ENCODE results near the gene GZMM.

GZMM gene

DNA sequence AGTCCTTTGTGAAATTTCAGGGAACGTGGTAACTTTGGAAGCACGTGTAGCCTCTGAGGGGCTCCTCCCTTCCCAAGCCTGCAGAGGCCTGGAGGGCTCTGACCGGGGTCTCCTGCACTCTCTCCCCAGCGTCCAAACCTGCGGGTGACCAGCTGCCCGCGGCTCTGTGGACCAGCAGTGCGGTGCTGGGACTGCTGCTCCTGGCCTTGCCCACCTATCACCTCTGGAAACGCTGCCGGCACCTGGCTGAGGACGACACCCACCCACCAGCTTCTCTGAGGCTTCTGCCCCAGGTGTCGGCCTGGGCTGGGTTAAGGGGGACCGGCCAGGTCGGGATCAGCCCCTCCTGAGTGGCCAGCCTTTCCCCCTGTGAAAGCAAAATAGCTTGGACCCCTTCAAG lies 39.2 kb upstream of the GZMM start:
- Histone ChIP-seq H3K4me1 (ENCODE audit: control insufficient read depth, insufficient read depth, low read length) (peaks cover 9% of the 10 kb centered on the region), H3K4me3 (ENCODE audit: low read length) (no peak overlapping the region), H3K27me3 (ENCODE audit: control insufficient read depth, insufficient read depth, low read length) (peaks cover 3% of the 10 kb centered on the region), H3K27ac (ENCODE audit: low read depth, low read length) (no peak overlapping the region), H3K9ac (ENCODE audit: low read length) (no peak overlapping the region), H3K36me3 (ENCODE audit: control insufficient read depth, insufficient read depth, low read length) (no peaks in the 10 kb centered on the region)

DNA sequence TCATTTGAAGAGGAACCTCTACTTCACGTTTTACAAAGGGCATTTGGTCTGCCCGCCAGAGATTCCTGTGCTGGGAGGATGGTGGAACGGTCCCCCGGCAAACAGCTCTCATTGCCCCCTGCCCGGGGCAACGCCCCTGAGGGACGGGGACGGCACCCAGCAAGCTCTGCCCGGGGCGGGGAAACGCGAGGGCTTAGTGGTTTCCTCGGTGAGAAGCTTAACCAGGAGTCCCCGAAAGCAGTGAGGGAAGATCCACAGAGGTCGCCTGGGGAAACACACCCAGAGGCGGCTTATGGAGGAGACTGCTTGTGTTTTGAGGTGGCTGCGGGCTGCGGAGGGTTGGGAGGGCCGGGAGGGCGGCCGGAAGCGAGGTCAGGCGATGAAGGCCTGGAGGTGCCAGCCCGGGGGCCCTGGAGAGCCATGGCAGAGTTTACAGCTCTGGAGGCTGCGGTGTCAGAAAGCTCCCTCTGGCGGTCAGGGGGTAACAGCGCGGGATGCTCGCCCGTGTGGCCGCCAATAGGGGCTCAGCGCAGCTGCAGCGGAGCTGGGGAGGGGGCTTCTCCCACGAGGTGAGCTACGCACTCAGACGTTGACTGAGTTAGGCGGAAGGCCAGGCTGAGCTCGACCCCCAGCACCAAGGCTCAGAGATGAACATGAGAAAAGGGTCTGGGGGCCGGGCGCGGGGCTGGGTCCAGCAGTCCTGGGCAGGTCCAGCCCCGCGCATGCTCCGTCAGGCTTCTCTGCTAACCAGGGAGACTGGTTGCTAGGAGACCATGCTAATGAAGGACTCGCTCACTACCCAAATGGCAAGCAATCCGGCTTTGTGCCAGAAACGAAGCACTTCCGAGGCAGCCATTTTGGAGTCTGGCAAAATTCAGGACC lies 37.2 kb upstream of the GZMM start:
- Histone ChIP-seq H3K27ac (ENCODE audit: low read depth, low read length) (peak overlapping the region; percentile 81), H3K36me3 (ENCODE audit: control insufficient read depth, insufficient read depth, low read length) (no peaks in the 10 kb centered on the region), H3K9ac (ENCODE audit: low read length) (peak overlapping the region; percentile 69), H3K4me1 (ENCODE audit: control insufficient read depth, insufficient read depth, low read length) (peaks cover 13% of the 10 kb centered on the region), H3K27me3 (ENCODE audit: control insufficient read depth, insufficient read depth, low read length) (no peaks in the 10 kb centered on the region), H3K4me3 (ENCODE audit: low read length) (peak overlapping the region; percentile 89)

DNA sequence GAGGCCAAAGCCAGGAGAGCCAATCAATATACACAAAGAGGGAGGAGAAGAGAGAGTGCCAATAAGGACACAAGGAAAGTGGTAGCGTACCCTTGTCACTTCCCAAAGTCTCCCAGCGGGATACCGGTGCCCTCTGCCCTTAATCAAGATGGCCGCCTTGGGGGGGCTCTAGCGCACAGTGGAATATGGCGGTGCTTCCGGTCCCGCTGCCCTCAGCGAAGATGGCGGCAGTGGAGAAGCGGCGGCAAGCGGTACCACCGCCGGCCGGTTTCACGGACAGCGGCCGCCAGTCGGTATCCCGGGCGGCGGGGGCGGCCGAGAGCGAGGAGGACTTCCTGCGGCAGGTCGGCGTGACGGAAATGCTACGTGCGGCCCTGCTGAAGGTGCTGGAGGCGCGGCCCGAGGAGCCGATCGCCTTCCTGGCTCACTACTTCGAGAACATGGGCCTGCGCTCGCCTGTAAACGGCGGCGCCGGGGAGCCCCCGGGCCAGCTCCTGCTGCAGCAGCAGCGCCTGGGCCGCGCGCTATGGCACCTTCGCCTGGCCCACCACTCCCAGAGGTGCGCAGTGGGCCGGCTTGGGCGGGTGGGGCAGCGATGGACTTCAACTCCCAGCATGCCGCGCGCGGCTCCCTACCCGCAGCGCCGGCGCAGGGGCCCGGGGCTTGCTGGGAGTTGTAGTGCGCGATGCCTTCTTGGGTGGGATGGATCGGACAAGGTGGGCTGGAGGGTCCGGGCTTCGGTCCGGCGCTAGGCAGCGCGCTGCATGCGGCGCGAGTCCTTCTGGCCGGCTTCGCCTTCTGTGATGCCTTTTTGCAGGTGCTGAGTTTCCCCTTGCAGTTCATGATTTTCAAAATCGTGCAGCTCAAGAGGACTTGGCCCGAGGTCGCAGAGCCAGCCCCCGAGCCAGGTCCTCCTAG lies 36.3 kb upstream of the GZMM start, which contains the start of gene TPGS1:
Gene TPGS1 (plus strand): TSS at position 212 of the 918 bp plus-strand sequence. CDS start 10 bp downstream, at position 222.
- H3K27ac ChIP-seq (ENCODE audit: low read depth, low read length), result peak within 1 kb of the TSS; percentile 81
- peak within 1 kb of the TSS; percentile 69 for H3K9ac ChIP-seq (ENCODE audit: low read length)
- no peaks in the 10 kb centered on the region for H3K27me3 ChIP-seq (ENCODE audit: control insufficient read depth, insufficient read depth, low read length)
- peaks cover 13% of the 10 kb centered on the region for H3K4me1 ChIP-seq (ENCODE audit: control insufficient read depth, insufficient read depth, low read length)
- H3K36me3 ChIP-seq (ENCODE audit: control insufficient read depth, insufficient read depth, low read length), result no peaks in the 10 kb centered on the region
- peak within 1 kb of the TSS; percentile 89 for H3K4me3 ChIP-seq (ENCODE audit: low read length)

DNA sequence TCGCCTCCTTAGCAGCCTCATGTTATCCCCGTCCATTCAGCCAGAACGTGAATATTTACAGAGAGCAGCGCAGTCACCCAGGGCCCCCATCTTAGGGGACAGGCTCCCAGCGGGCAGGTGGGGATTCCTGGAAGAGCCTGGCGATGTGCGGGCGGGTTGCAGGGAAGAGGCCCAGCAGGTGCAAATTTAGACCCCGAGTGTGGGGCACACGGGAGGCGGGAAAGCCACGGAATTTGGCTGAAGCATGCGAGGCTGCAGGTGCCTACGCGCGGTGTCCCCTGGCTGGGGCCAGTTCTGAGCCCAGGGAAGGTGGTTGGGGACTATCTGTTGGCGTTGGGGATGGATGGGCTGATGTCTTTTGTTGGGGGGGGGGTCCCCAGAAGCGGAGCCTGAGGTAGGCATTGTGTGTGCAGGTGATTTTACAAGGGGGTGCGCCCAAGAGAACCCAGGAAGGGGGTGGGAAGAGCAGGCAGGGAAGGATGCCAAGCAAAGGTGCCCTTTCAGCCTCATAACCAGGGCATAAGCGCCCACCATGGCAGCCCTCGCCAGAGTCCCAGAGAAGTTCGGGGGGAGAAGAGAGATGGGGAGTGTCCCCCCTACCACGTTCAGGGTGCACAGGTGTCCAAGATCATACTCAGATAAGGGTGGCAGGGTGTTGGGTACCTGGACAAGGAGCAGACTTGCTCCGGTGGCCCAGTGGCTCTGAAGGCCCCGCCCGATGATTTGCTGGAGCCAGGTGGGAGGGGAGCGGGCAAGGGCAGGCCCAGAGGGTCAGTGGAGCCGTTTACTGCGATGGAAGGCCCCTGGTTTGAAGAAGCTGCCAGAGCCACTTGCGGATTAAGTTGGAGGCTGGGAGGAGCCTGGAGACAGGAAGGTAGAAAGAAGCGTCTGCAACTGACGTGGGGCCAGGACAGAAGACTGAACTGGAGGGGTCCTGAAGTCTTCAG lies 35.4 kb upstream of the GZMM start:
- Histone ChIP-seq H3K4me3 (ENCODE audit: low read length) (peak overlapping the region; percentile 89), H3K27me3 (ENCODE audit: control insufficient read depth, insufficient read depth, low read length) (no peaks in the 10 kb centered on the region), H3K27ac (ENCODE audit: low read depth, low read length) (no peak overlapping the region), H3K9ac (ENCODE audit: low read length) (no peak overlapping the region), H3K36me3 (ENCODE audit: control insufficient read depth, insufficient read depth, low read length) (no peaks in the 10 kb centered on the region), H3K4me1 (ENCODE audit: control insufficient read depth, insufficient read depth, low read length) (peaks cover 13% of the 10 kb centered on the region)

DNA sequence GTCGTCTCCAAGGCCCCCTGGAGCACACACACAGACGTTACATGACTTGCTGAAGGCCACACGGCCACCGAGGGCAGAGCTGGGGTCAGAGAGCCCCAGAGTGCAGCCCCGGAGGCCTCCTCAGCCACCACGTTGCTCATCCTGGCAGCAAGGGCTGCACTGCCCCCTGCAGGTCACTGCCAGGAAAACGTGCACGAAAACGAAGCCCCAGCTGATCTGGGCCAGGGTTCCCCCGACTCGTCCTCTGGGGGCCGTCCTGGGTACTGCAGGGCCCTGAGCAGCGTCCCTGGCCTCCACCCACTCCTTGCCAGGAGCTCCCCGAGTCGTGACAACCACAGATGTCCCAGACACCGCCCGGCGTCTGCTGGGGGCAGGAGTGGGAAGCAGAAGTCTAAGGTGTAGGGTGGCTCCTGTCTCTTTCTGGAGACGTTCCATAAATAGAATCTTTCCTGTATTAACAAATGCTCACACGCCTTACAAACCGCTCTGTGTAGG lies 33.2 kb upstream of the GZMM start:
- Histone ChIP-seq H3K36me3 (ENCODE audit: control insufficient read depth, insufficient read depth, low read length) (no peaks in the 10 kb centered on the region), H3K27me3 (ENCODE audit: control insufficient read depth, insufficient read depth, low read length) (no peaks in the 10 kb centered on the region), H3K4me3 (ENCODE audit: low read length) (peak overlapping the region; percentile 17), H3K4me1 (ENCODE audit: control insufficient read depth, insufficient read depth, low read length) (peaks cover 13% of the 10 kb centered on the region), H3K27ac (ENCODE audit: low read depth, low read length) (peak overlapping the region; percentile 58), H3K9ac (ENCODE audit: low read length) (peak overlapping the region; percentile 8)

DNA sequence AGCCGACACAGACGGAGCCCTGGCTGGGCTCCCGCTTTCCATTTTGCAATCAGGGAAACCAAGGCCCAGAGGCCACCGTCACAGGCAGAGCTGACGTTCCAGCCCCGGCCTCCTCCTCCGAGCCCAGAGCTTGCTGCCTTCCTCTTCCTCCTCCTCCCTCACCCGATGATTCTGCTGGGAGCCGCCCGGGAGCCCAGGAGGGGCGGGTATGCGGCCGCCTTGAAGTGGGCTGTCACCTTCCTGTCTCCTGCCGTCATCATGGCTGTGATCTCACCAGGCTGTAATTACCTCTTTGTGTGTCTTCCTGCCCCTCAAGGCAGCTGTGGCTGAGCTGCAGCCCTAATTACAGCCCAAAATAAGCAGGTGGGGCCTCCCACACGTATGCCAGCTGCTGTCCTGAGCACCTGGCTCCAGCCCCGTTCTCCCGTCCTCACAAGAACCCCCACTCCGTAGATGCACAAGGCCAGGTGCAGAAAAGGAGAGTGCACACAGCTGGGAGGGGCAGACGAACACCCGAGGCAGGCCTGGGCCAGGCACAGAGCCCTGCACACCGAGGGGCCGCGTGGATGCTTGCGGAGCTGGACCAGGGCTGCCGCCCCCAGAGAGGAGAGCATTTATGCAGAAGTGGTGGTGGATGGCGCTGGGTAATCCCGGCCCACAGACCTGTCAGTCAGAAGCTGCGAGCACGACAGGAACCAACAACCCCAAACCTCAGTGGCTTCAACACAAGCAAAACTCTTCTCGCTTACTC lies 32.6 kb upstream of the GZMM start:
- peak overlapping the region; percentile 32 for H3K9ac ChIP-seq (ENCODE audit: low read length)
- peaks cover 12% of the 10 kb centered on the region for H3K4me1 ChIP-seq (ENCODE audit: control insufficient read depth, insufficient read depth, low read length)
- H3K27me3 ChIP-seq (ENCODE audit: control insufficient read depth, insufficient read depth, low read length), result no peaks in the 10 kb centered on the region
- H3K4me3 ChIP-seq (ENCODE audit: low read length), result peak overlapping the region; percentile 17
- H3K36me3 ChIP-seq (ENCODE audit: control insufficient read depth, insufficient read depth, low read length), result no peaks in the 10 kb centered on the region
- H3K27ac ChIP-seq (ENCODE audit: low read depth, low read length), result peak overlapping the region; percentile 42

DNA sequence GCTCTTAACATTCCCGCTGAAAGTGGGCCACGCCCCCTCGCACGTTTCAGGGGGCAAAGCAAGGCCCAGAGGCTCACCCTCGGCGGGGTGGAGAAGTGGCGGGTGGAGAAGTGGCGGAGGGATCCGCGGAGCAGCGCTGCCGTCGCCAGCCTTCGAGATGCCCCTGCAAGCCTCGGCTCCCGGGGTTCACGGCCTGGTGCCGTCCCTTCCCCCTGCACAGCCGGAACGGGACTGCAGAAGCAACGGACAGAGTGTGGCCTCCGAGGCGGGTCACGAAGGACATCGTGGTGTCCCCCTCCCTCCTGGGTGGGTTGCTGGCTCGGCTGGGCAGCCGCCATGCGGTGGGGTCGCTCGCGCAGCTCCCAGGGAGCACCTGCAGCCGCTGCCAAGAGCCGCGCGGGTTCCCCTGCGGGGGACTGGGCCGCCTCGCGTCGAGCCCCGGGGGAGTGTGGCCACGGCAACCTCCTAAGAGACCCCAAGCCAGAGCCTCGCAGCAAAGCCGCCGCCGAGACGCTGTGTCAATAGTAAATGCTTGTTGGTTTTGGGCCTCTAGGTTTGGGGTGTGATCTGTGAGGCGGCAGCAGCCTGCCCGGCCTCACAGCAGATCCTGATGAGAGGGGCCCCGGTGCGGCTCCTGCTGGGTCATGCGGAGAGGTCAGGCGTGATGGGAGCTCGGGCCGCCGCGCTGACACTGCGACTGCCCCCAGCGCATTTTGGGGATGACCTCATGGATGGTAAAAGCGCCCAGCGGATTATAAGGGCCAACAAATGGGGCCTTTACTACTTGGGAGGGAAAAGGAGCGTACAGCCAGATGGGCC lies 31.1 kb upstream of the GZMM start:
- no peak overlapping the region for H3K9ac ChIP-seq (ENCODE audit: low read length)
- no peaks in the 10 kb centered on the region for H3K36me3 ChIP-seq (ENCODE audit: control insufficient read depth, insufficient read depth, low read length)
- H3K27me3 ChIP-seq (ENCODE audit: control insufficient read depth, insufficient read depth, low read length), result no peaks in the 10 kb centered on the region
- H3K4me3 ChIP-seq (ENCODE audit: low read length), result no peak overlapping the region
- H3K27ac ChIP-seq (ENCODE audit: low read depth, low read length), result no peak overlapping the region
- peaks cover 10% of the 10 kb centered on the region for H3K4me1 ChIP-seq (ENCODE audit: control insufficient read depth, insufficient read depth, low read length)

DNA sequence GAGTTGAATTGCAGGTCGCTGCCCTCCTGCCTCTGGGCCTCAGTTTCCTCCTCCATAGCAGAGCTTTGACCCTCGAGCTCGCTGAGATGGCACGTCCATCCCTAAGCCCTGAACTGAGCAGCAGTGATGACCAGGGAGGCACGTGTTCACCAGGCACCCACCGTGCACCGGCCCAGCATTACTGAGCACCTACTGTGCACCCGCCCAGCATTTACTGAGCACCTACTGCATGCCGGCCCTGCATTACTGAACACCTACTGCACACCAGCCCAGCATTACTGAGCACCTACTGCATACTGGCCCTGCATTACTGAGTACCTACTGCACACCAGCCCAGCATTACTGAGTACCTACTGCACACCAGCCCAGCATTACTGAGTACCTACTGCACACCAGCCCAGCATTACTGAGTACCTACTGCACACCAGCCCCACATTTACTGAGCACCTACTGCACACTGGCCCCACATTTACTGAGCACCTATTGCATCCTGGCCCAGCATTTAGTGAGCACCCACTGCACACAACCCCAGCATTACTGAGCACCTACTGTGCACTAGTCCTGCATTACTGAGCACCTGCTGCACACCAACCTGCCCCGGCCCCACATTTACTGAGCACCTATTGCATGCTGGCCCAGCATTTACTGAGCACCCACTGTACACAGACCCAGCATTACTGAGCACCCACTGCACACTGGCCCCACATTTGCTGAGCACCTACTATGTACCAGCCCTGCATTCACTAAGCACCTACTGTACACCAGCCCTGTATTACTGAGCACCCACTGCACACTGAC lies 30.3 kb upstream of the GZMM start:
- Histone ChIP-seq H3K4me3 (ENCODE audit: low read length) (no peak overlapping the region), H3K27ac (ENCODE audit: low read depth, low read length) (no peak overlapping the region), H3K27me3 (ENCODE audit: control insufficient read depth, insufficient read depth, low read length) (no peaks in the 10 kb centered on the region), H3K9ac (ENCODE audit: low read length) (no peak overlapping the region), H3K4me1 (ENCODE audit: control insufficient read depth, insufficient read depth, low read length) (peaks cover 4% of the 10 kb centered on the region), H3K36me3 (ENCODE audit: control insufficient read depth, insufficient read depth, low read length) (no peaks in the 10 kb centered on the region)

DNA sequence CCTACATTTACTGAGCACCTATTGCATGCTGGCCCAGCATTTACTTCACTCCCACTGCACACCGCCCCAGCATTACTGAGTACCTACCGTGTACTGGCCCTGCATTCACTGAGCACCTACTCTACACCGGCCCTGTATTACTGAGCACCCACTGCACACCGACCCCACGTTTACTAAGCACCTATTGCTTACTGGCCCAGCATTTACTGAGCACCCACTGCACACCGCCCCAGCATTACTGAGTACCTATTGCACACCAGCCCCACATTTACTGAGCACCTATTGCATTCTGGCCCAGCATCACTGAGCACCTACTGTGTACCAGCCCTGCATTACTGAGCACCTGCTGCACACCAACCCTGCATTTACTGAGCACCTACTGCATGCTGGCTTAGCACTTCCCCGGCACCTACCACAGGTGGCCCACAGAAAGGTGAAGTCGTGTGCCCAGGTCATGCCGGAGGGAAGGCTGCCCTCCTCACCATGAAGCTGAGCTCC lies 29.6 kb upstream of the GZMM start:
- no peak overlapping the region for H3K9ac ChIP-seq (ENCODE audit: low read length)
- H3K27ac ChIP-seq (ENCODE audit: low read depth, low read length), result no peak overlapping the region
- peaks cover 4% of the 10 kb centered on the region for H3K4me1 ChIP-seq (ENCODE audit: control insufficient read depth, insufficient read depth, low read length)
- no peaks in the 10 kb centered on the region for H3K36me3 ChIP-seq (ENCODE audit: control insufficient read depth, insufficient read depth, low read length)
- no peaks in the 10 kb centered on the region for H3K27me3 ChIP-seq (ENCODE audit: control insufficient read depth, insufficient read depth, low read length)
- no peak overlapping the region for H3K4me3 ChIP-seq (ENCODE audit: low read length)
